Heart left ventricle (tissue), 16 donors: ENCODE results near the gene WNT6. TPM values are rescaled to one million over a fixed set of nuclear protein-coding genes. Genes with fewer than 3 reads are reported as not detected.

ENCODE experiments used
- ATAC-seq, 4 donors: fragments of 200-7000 bp; cut with Tn5 transposase; one replicate each; pipeline ENCODE4 v1.9.1; 2020 to 2022; ENCODE audit warnings: moderate library complexity in 4 of 4, mild to moderate bottlenecking in 3 of 4, moderate number of reproducible peaks in 1 of 4
- DNase-seq, 5 donors: peaks; one replicate each; pipeline ENCODE4 v3.0.0-alpha.2; 2020
- H3K27ac ChIP-seq, 12 donors: fragments of 200-600 bp; sonication (generic) in 4 of 12; one replicate each; pipeline versions ENCODE4 v1.5.0 to v1.8.0; 2016 to 2022; ENCODE audit warnings: mild to moderate bottlenecking in 2 of 12
- H3K27me3 ChIP-seq, 9 donors: fragments of 200-600 bp; sonication (generic) in 2 of 9; one replicate each; pipeline versions ENCODE4 v1.5.1 to v1.8.0; 2016 to 2022; ENCODE audit warnings: mild to moderate bottlenecking in 3 of 9
- H3K36me3 ChIP-seq, 9 donors: fragments of 200-600 bp; sonication (generic) in 2 of 9; one replicate each; pipeline versions ENCODE4 v1.5.0 to v1.8.0; 2018 to 2022; ENCODE audit warnings: mild to moderate bottlenecking in 2 of 9
- H3K4me1 ChIP-seq, 12 donors: fragments of 200-600 bp; sonication (generic) in 4 of 12; one replicate each; pipeline versions ENCODE4 v1.5.0 to v1.8.0; 2016 to 2022; ENCODE audit warnings: mild to moderate bottlenecking in 3 of 12
- H3K4me3 ChIP-seq, 12 donors: fragments of 200-600 bp; sonication (generic) in 4 of 12; one replicate each; pipeline versions ENCODE4 v1.5.0 to v1.8.0; 2017 to 2022; ENCODE audit warnings: mild to moderate bottlenecking in 9 of 12, moderate library complexity in 4 of 12
- H3K9me3 ChIP-seq, 12 donors: fragments of 200-600 bp; sonication (generic) in 4 of 12; one replicate each; pipeline versions ENCODE4 v1.5.0 to v1.8.0; 2016 to 2022; ENCODE audit warnings: mild to moderate bottlenecking in 1 of 12
- CTCF ChIP-seq, 12 donors: fragments of 200-600 bp; sonication (generic) in 4 of 12; IDR thresholded peaks; one replicate each; pipeline versions ENCODE4 v1.5.0 to v1.8.0; 2018 to 2022; ENCODE audit warnings: antibody characterized with exemption in 12 of 12, mild to moderate bottlenecking in 5 of 12
- POLR2A ChIP-seq, 2 donors: fragments of 450-650 bp; IDR thresholded peaks; one replicate each; pipeline ENCODE4 v1.6.1; 2017; ENCODE audit warnings: antibody characterized with exemption in 2 of 2, mild to moderate bottlenecking in 2 of 2, moderate library complexity in 2 of 2
- WGBS, 4 donors: extraction: QIAGEN DNeasy Blood & Tissue Kit in 2 of 4; methylation state at CpG; one replicate each; pipeline versions ENCODE4 v1.1.5 to v1.1.7; 2013 to 2018; 5-methylcytosine and 5-hydroxymethylcytosine counted together
- intact Hi-C, 10 donors: fragments of 100-400 bp; cut with DNase I; formaldehyde crosslinking; loops; one replicate each; pipeline versions ENCODE4 v1.11.1 to v1.14.2; 2022
- polyA plus RNA-seq, 2 donors: library from polyadenylated mRNA; stranded (reverse); fragments of 200-250 nt; gene quantifications; one replicate each; pipeline ENCODE4 v1.2.3, GENCODE V29; 2013
- total RNA-seq, 9 donors: library from RNA; depleted of rRNA in 2 of 9; stranded (reverse); fragments of >200 nt in 2 of 9; fragmentation: NEBNext Ultra II Directional in 3 of 9; extraction: Animal tissue kit (Norgen Biotek cat#: 25700) in 3 of 9; gene quantifications; one replicate each; pipeline versions ENCODE4 v1.1.0 to v1.2.4, GENCODE V29; 2016 to 2023
- donor health status: ischemic (EF 13 %, LVEDD 7.1; RV severe dilation, severe dysfunction).
- donor health status: healthy with polysubstance abuse.
- donor health status: DM: no; HTN: yes; CAD: no.
- donor health status: DM: no; HTN: no; CAD: no.
- donor health status: ischemic (EF 25% LVEDD 6.9; RV normal size, moderate dysfunction).
- donor health status: ischemic (EF 25% LVEDD 5.7; RV mildly dilated, moderate dysfunction).
- donor health status: healthy.
- donor health status: DM: yes; HTN: yes; CAD: no.
- donor health status: ischemic (EF 35%, LVEDD 5.7; RV mildly dilated, moderate dysfunction).
- donor health status: nonischemic (EF 11% LVEDD 7.7; RV severe dilation, severe dysfunction).
- donor health status: DM: yes; HTN: yes; CAD: no.
- donor health status: PGD.
- donor health status: ischemic (EF 29% LVEDD 5.4; RV normal size, mild dysfunction).
- donor health status: nonischemic (EF 23%, LVEDD 6.1; RV moderate dilation, normal function).

Gene WNT6
- total and polyA plus RNA-seq, 11 donors, result 0.34 to 13.1 (median 1.00) TPM

DNA sequence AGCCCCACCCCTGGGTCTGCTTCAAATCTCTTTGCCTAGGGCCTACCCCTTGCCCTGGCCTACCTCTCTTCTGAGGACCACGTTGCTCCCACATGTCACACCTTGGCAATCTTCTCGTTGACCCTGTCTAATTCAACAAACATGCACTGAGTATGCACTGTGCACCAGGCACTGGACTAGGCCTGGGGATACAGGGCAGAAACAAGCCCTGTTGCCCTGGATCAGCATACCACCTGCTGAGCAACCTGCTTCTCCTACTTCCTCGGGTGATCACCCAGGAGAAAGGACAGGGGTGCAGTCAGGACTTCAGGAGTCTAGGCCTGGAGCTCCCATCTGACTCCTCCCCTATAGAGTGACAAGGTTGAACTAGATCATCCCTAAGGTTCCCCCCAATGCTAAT lies 30.8 kb downstream of the WNT6 start:
- H3K4me1 ChIP-seq, result peaks cover 0 to 17% (median 6%) of the 10 kb centered on the region in 12 donors
- ATAC-seq (no peak), DNase-seq (no peak)
- TF ChIP-seq CTCF (IDR thresholded peaks at IDR 0.05) (no peak), POLR2A (IDR thresholded peaks at IDR 0.05) (no peak)
- WGBS, 4 donors, result 59 to 73% (median 66%) methylated on average over 3 of the region's 3 CpGs
- intact Hi-C loops, result no loop called here
- no peaks in the 10 kb centered on the region for H3K9me3 ChIP-seq
- H3K27ac ChIP-seq, result no peak overlapping the region
- H3K4me3 ChIP-seq, result no peak overlapping the region
- no peaks in the 10 kb centered on the region for H3K36me3 ChIP-seq
- H3K27me3 ChIP-seq, result peaks cover 12 to 38% (median 27%) of the 10 kb centered on the region in 9 donors

- peaks cover 22 to 48% (median 38%) of the 10 kb centered on the region in 9 donors for H3K27me3 ChIP-seq
- H3K4me3 ChIP-seq, result no peak overlapping the region
Measured at GRCh38 chr2:218891275-218892135, 31.9 kb downstream of the WNT6 start.

DNA sequence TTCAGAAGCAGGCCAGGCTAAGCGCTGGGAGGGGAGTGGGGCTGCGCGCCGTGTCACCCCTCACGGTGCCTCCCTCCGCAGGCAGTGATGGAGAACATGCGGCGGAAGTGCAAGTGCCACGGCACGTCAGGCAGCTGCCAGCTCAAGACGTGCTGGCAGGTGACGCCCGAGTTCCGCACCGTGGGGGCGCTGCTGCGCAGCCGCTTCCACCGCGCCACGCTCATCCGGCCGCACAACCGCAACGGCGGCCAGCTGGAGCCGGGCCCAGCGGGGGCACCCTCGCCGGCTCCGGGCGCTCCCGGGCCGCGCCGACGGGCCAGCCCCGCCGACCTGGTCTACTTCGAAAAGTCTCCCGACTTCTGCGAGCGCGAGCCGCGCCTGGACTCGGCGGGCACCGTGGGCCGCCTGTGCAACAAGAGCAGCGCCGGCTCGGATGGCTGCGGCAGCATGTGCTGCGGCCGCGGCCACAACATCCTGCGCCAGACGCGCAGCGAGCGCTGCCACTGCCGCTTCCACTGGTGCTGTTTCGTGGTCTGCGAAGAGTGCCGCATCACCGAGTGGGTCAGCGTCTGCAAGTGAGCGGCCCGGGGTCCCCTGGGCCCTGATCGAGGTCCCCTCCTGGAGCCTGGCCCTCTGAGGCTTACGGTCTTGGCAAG lies 33.2 kb downstream of the WNT6 start:
- DNase-seq (peak; percentile 42 to 81 (median 55)), ATAC-seq (peak in 3 of 4 donors; percentile 61 to 88 (median 68))
- no peak for TF ChIP-seq POLR2A (IDR thresholded peaks at IDR 0.05)
- peak in 8 of 12 donors; percentile 26 to 49 (median 34) for TF ChIP-seq CTCF (IDR thresholded peaks at IDR 0.05)
- WGBS, 4 donors, result 0 to 3% (median 1%) methylated on average over 11 to 72 of the region's 72 CpGs
- Histone ChIP-seq H3K27me3 (peaks cover 35 to 61% (median 52%) of the 10 kb centered on the region in 9 donors), H3K4me3 (peak overlapping the region in 11 of 12 donors; percentile 21 to 53 (median 30)), H3K9me3 (no peaks in the 10 kb centered on the region), H3K27ac (peak overlapping the region in 1 of 12 donors; percentile 58), H3K4me1 (peaks cover 0 to 32% (median 14%) of the 10 kb centered on the region in 12 donors), H3K36me3 (no peaks in the 10 kb centered on the region)
- intact Hi-C loops, result no loop called here

More at GRCh38 chr2:218891275-218892135, 31.9 kb downstream of the WNT6 start:
- intact Hi-C loops, result no loop called here
- no peak overlapping the region for H3K27ac ChIP-seq
- H3K4me1 ChIP-seq, result peaks cover 0 to 19% (median 7%) of the 10 kb centered on the region in 12 donors
- H3K36me3 ChIP-seq, result no peaks in the 10 kb centered on the region
- WGBS, 4 donors, result 43 to 58% (median 49%) methylated on average over 19 of the region's 19 CpGs
- no peaks in the 10 kb centered on the region for H3K9me3 ChIP-seq
- no peak for DNase-seq
- TF ChIP-seq CTCF (IDR thresholded peaks at IDR 0.05) (no peak), POLR2A (IDR thresholded peaks at IDR 0.05) (no peak)
- ATAC-seq, result no peak
